Epithelial cell of proximal tubule (primary cell): Measurements from ENCODE around the gene RBM44. TPM values are rescaled to one million over a fixed set of nuclear protein-coding genes. Genes with fewer than 3 reads are reported as not detected.

Source experiments
- DNase-seq: peaks from one replicate; pipeline ENCODE4 v3.0.0-alpha.2; 2011; ENCODE audit warnings: low read depth
- H3K4me3 ChIP-seq: 2 replicates; pipeline ENCODE4 v1.5.1; 2011; ENCODE audit warnings: low read depth, mild to moderate bottlenecking, low read length
- total RNA-seq: library from RNA; depleted of rRNA; stranded (reverse); fragments of >200 nt; gene quantifications from 2 replicates; pipeline ENCODE4 v1.2.3, GENCODE V29; 2015
- TF ChIP-seq, protein P1 (sequence below): conservative IDR thresholded peaks from 2 replicates; pipeline ENCODE4 v1.5.1; 2012; ENCODE audit warnings: low read depth, mild to moderate bottlenecking, low read length

The RBM44 gene
- total RNA-seq, 1 donor from 2014 or later = 0.75 TPM

DNA sequence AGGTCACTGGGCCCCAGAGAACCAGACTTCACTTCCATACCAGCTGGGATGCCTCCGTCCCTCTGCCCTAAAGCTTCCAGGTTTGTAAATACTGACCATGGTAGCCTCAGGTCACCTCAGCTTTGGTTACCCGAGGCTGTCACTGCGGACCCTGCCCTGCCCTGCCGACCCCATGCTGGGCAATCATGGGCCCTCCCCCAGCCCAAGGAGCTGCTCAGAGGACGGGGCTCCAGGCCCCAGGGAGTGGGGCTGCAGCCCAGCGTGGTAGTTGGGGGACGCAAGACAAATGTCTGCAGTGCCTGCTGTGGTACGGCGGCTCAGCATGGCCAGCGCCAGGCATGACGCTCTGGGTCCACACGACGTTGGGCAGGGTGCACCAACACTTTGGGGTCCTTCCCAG is 86.1 kb downstream of the RBM44 start:
- H3K4me3 ChIP-seq = no peak overlapping the region
- no peak for DNase-seq
- TF ChIP-seq, protein P1, sequence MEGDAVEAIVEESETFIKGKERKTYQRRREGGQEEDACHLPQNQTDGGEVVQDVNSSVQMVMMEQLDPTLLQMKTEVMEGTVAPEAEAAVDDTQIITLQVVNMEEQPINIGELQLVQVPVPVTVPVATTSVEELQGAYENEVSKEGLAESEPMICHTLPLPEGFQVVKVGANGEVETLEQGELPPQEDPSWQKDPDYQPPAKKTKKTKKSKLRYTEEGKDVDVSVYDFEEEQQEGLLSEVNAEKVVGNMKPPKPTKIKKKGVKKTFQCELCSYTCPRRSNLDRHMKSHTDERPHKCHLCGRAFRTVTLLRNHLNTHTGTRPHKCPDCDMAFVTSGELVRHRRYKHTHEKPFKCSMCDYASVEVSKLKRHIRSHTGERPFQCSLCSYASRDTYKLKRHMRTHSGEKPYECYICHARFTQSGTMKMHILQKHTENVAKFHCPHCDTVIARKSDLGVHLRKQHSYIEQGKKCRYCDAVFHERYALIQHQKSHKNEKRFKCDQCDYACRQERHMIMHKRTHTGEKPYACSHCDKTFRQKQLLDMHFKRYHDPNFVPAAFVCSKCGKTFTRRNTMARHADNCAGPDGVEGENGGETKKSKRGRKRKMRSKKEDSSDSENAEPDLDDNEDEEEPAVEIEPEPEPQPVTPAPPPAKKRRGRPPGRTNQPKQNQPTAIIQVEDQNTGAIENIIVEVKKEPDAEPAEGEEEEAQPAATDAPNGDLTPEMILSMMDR = no peak

DNA sequence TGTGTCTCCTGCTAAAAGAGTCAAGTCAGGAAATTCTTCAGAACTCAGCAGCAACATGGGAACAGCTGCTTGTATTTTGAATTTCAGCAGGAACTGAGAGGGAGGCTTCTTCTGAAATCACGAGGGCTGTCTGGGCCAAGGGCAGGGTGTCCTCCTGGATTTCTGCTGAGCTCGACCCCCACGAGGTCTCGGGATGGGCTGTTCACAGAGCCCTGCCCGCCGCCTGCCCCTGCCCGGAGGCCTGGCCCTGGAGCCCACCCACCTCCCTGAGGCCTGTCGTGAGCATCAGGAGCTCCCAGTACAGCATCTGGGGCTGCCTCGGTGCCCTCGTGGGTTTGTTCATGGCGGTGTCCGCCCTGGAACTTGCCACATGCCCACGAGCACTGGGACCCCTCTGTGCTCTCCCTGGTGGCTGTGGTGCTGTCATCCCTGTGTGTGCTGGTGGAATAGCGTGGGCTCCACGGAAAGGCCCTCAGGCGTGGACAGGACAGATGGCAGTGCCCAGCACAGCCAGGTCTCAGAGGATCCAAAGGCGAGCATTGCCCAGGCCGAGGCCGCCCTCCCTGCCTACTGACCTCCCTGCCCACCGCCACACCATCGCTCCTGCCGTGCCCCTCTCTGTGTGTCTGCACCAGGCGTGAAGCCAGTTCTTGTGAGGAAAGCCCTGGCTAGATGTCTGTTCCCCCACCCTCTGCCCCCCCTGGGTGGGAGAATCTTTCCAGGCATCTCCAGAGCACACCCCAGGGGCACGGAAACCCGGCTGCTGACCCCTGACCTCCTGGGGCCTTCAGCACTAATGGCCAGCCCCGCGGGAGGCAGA is 86.7 kb downstream of the RBM44 start:
- no peak overlapping the region for H3K4me3 ChIP-seq
- no peak for DNase-seq
- TF ChIP-seq, protein P1 = no peak

DNA sequence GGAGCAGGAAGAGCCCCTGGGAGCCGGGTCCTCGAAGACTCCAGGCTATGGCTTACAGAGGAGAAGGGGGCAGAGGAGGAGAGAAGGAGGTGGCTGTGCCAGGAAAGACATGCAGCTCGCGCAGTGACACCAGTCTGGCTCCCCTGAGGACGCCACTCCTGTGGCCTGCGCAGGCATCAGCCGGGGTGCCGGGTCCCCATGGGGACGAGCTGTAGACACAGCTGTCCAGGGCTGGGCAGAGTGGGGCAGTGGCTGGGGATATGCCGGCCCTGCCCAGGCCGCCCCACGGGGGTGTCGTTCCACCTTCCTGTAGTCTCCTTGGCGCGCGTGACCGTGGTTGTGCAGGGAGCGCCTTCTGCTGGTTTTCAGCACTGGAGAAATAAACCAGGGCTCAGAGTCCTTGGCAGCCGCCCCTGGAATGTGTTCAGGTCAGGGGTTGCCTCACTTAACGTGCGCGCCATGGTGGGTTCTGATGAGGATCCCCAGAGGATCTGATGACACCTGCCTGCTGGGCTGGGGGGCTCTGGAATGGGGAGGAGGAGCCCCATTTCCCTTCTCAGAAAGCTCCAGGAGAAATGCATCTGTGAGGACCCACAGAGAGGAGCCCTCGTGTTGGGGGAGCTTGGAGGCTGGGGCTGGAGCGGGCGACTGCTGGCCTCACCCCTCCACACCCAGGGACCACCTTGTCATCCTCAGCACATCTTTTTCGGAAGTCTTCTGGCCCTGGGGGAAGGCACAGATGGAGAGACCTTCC is 87.5 kb downstream of the RBM44 start:
- TF ChIP-seq, protein P1 = no peak
- DNase-seq = no peak
- no peak overlapping the region for H3K4me3 ChIP-seq

DNA sequence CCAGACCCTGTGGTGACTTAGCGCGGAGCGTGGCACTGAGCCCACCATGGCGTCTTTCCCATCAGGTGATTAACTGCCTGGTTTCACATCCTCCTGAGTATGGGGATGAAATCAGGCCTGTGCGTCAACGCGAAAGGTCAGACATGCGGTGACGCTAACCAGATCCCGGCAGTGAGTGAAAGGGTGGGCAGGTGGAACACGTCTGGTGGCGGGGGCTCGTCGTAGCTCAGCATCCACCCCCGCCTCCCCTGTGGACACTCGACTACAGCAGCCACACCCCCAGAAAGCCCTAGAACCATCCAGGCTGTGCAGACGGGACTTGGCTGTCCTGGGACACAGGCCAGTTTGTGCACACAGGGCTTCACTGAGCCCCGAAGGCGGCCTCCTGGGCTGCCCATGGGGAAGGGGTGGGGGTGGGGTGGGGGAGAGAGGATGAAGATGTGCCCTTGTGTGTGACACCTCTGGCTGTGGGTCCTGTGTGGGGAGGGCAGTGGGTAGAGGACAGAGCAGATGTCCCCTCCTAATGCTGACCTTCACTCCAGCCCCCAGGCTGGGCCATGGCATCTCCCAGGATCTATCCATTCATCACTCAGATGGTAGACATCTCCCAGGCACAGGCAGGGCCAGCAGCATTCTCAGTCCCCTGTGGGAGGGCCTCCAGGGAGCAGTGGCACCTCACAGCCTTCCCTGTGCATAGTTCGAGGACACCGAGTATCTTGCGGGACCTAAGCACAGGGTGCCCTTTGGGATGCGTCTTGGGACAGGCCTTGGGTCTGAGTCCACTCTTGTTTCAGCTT is 88.3 kb downstream of the RBM44 start:
- TF ChIP-seq, protein P1 = no peak
- no peak for DNase-seq
- H3K4me3 ChIP-seq = no peak overlapping the region

DNA sequence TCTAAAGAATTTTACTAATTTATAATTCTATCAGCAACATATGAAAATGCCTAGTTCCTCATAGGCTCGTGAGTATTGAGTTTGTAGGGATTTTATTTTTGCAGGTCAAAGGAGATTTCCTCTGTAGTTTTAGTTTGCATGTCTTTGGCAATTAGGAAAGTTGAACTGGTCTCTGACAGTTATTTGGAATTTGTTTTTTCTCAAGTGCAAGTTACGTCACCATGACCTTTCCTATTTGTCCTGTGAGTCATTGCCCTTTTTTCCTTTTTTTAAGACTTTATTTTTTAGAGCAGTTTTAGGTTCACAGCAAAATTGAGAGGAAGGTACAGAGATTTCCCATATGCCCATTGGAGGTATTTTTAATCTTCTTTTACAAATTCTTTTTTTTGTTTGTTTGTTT is 89.8 kb downstream of the RBM44 start:
- TF ChIP-seq, protein P1 = no peak
- no peak overlapping the region for H3K4me3 ChIP-seq
- DNase-seq = peak; percentile 4

DNA sequence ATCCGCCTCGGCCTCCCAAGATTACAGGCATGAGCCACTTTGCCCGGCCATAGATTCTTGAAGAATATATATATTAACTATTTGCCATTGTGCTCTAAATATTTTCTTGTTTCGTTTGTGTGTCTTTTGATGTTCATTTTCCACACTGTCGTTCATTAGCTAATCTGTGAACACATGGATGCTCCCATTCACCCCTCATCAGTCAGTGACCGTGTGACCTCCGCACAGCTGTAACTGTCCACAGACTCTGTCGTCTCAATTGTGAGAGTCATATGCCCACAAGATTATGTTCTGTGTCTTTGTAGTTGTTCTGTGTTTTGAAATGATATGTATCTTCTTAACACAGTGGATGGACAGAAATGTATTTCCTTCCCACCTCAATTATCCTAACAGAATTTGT is 90.4 kb downstream of the RBM44 start:
- TF ChIP-seq, protein P1 = no peak
- no peak for DNase-seq
- H3K4me3 ChIP-seq = no peak overlapping the region
